GM19452 (cell line): ENCODE results near the gene MORN1.
A peak's percentile ranks its signal among the peaks of the same experiment; 100 is the strongest.

Source experiments
- ATAC-seq: cut with Tn5 transposase; IDR thresholded peaks from one replicate; pipeline ENCODE4 v1.9.1; 2021; ENCODE audit not compliant: unreplicated experiment

The MORN1 gene

GRCh38 chr1:2422523-2422922 is 31.2 kb upstream of the MORN1 start:
- no peak for ATAC-seq

DNA sequence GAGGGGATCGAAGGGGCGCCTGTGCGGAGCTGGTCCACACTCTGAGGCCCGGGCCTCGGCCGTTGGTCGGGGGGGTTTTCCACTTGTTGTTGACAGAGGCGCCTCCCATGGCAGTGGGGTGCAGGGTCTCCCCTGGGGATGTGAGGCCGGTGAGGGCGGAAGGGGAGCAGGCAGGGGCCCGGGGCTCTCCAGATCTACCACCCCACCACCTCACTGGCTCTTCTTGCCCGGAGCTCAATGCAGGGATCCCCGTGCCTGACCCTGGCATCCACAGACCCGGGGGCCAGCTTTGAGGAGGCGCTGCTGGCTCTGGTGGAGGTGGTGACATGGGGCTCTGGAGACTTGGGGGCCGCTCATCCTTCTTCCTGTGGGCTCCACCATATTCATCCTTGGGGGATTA is 28.1 kb upstream of the MORN1 start:
- no peak for ATAC-seq

- ATAC-seq, result no peak
Observed at GRCh38 chr1:2418791-2419320, 27.5 kb upstream of the MORN1 start.

- no peak for ATAC-seq
Observed at GRCh38 chr1:2417833-2418225, 26.5 kb upstream of the MORN1 start.

DNA sequence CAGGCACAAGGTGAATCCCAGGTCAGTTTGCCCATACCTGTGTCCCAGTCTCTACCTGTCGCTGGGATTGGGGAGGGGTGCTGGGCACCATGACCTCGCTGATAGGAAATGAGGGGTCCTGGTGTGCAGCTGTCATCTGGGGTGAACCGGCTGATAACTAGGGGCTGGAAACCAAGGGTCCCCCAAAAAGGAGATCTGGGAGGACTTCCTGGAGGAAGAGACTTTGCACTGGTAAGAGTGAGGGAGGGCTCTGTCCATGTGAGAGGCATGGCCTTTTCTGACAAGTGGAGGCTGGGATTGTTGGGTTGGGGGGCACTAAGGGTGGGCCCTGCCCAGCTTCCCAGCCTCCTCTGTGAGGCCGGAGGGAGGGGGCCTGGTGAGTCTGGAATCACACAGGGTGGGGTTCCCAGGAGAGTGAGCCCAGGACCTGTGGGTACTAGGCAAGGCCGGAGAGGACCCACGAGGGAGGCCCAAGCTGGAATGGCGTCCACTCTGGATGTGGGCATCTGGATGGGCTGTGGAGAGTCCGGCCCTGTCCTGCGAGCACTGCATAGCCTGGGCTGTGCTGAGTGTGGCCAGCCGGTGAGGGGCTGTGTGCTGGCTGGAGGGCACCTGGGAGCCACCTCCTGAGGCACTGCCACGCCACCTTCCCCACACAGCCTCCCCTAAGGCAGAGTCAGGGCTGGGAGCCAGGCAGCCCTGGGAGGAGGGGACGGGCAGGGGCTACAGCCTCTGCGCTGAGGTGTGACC is 25.9 kb upstream of the MORN1 start:
- ATAC-seq, result no peak

DNA sequence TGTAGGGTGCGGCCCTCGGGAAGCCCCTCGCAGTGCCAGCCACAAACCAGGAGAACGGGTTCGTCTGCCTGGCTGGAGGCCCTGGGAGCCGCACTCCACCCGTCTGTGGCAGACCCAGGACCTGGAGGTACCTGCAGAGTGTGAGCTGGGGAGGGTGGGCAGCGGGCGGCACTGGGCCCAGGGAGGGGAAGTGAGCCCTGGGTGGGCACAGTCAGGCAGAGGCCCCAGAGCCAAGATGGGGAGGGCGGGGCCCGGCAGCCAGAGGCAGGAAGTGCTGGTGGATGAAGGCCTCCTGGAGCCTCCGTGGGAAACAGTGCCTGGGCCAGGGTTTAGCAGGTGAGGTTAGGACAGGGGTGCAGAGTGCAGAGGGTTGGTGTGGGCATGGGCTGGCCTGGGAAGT is 25.0 kb upstream of the MORN1 start:
- no peak for ATAC-seq

- no peak for ATAC-seq
Observed at GRCh38 chr1:2415801-2416208, 24.5 kb upstream of the MORN1 start.

- ATAC-seq, result no peak
Observed at GRCh38 chr1:2415337-2415736, 24.0 kb upstream of the MORN1 start.

DNA sequence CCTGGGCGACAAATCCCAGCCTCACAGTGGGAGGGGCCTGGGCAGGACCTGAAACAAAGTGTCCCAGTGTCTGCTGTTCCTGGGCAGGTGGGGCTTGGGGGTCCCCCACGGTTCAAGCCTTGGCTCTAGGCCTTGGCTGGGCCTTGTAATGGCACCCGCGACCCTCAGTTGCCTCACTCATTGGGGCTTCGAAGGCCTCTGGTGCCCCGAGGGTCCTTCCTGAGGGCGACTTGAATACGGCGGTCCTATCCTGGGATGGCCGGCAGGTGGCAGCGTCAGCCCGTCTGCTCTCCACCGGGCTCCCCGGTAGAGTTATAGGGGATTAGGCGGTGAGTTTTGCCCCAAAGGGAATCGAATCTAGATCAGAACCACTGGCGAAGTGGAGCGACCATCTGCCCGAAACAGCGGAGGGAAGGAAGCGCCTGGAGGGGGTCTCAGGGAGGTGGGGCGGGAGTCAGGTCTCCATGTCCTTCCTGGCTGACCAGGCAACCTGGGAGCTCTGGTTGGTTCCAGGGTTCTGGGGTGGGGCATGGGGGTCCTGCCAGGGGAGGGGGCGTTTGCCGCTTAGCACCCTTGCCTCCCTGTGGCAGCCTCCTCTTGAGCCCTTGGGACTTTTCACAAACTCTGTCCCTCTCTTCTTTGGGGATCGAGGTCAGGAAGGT is 23.1 kb upstream of the MORN1 start:
- no peak for ATAC-seq

GRCh38 chr1:2413495-2414296 is 22.3 kb upstream of the MORN1 start:
- no peak for ATAC-seq

DNA sequence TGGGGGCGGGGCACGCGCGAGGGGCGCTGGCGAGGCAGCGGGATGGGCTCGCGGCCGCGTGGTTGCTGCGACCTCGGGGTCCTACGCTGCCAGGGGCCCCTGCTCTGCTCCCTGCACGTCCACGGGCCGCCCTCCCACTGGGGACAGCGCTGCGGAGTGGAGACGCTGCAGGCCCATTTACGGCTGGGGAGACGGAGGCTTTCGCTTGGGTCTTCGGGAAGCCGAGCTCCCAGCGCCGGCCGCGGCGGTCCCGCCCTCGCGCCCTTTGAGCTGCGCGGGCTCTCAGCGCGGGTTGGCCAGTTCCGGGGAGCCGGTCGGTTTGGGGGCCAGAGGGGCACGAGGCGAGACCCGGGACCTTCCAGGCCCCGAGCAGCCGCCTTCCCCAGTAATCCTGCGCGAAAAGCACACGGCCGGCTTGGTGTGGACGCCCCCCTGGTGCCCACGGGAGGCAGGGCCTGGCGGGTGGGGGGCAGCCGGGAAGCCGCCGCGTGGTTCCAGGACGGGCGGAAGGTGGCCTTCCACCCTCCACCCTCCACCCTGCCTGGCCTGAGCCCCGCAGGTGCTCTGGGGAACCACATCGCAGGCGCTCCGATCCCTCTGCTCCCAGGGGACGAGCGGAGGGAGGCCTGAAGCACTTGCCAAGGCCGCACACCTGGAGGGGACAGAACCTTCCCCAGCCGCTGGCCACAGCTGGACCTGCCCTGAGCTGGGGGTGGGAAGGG is 21.6 kb upstream of the MORN1 start:
- peak; percentile 17 for ATAC-seq

- peak; percentile 72 for ATAC-seq
Observed at GRCh38 chr1:2412395-2412772, 21.0 kb upstream of the MORN1 start, which contains the start of gene PEX10. Gene PEX10, minus strand, starts transcription at chr1:2412564. Its CDS starts 62 bp downstream, at chr1:2412502.

GRCh38 chr1:2411801-2412394 is 20.5 kb upstream of the MORN1 start:
- peak; percentile 20 for ATAC-seq

DNA sequence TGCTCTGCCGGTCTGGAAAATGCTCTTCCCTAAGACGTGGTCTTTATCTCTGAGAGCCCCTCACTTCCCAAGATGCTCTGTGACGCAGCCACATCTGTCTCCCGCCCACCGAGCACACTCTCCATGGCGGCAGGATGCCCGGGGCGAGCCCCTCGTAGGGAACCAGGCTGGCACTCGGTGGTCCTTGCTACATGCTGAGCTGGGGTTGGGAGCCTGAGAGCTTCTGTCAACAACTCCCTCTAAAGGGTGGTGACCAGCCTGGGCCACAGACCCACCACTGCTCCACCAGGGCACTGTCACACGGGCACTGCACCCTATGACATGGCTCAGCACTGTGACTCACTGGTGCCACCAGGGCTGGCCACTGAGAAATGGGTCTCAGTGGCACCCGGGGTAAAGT is 18.4 kb upstream of the MORN1 start:
- ATAC-seq, result no peak

GRCh38 chr1:2408859-2409276 is 17.5 kb upstream of the MORN1 start:
- ATAC-seq, result no peak

DNA sequence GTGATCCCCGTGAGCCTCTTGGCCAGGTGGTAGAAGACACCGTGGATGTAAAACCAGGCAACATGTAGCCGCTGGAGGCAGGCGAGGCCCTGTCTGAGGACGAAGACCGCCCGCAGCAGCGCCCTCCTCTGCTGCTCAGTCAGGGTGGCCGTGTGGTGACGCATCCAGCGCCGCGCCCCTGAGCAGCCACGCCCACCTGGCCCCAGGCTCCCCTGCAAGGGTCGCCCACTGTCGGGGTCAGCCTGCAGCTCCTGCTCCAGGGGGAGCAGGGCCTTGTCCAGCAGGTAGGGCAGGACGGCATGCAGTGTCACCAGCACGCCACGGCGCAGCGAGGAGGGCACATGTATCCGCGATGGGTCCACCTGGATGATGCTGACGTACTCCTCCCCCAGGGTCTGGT is 17.1 kb upstream of the MORN1 start:
- no peak for ATAC-seq

DNA sequence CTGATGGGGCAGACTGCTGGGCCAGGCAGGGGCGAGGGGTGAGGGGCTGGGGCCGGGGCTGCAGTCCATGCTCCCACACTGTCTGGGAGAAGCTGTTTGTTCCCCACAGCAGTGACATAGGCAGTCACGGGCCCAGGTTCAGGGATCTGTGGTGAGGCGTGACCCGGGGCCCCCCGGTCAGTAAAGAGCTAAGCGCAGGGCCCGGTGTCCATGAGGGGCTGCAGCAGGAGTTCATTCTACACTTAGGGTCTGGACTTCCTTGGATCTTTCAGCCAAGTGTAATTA is 16.6 kb upstream of the MORN1 start:
- ATAC-seq, result no peak

DNA sequence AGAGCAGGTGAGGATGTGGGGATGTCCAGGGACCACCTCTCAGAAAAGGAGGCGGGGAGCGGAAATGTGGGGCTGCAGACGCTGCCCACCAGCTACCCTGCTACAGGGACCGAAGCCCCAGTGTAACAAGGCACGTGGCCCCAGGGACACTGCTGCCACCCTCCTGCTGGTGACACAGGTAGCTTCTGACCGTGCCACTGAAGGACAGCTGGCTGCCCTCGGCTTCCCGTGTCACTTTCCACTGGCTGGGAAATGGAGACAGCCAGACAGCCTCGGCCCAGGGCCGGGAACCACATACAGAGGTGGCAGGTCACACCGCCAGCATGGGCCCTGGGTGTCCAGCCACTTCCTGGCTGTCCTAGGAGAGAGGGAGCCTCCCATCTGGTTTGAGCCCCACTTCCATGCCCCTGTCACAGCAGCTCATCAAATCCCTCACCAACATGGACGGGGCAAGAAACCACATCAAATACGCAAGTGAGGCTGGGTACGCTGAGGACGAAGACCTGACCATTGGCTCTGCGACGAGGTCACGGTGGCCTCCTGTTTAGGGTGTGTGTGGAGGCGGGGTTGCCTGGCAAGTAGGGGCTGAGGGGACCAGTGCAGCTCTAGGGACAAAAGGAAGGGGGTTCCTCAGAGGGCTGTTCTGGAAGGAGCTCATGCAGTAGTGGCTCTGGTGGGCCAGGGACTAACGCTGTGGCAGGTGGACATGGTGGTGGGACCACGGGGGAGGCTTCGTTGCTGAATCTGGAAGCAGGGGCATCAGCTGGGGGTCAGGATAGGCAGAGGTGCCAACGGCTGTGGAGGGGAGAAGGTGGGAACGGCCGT is 16.0 kb upstream of the MORN1 start:
- no peak for ATAC-seq

DNA sequence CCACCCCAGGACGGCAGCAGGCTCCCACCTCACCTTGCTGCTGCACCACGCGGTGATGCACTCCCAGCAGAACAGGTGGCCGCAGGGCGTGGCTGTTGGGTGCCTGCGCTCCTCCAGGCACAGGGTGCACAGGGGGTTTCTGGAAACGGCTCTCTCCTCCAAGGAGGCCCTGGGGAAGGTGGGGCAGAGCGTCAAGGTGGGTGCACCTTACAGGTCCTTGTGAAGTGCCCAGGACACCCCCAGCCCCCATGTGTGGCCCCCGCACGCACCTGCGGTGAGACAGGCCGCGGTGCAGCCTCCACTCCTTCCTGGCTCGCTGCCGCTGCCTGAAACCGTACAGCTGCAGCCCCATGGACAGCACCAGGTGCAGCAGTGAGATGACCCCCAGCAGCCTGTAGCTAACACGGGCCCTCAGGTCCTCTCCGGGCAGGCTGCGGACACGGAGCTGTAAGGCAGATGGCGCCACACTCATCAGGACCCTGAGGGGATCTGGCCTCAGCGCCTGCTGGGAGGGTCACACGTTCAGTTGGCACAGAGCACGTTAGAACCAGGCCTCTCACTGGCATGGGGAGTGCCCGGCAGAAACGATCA is 15.2 kb upstream of the MORN1 start:
- ATAC-seq, result no peak
